Measurements from ENCODE around the gene MRPS10. TPM values are rescaled to one million over a fixed set of nuclear protein-coding genes. Genes with fewer than 3 reads are reported as not detected.

Gene MRPS10
- polyA plus RNA-seq, 3 donors: 9.2 to 33.0 (median 31.4) TPM

GRCh38 chr6:42241915-42242314, 24.3 kb upstream of the MRPS10 start:
- H2AFZ ChIP-seq (ENCODE audit: insufficient read depth, low read depth, low read length, poor library complexity, severe bottlenecking): no peak overlapping the region
- H3K27ac ChIP-seq (ENCODE audit: low read depth in 1 of 2, low read length in 2 of 2): no peak overlapping the region
- Mint-ChIP-seq H3K27me3 (ENCODE audit: low read depth in 3 of 3) (peaks cover 0 to 2% (median 0%) of the 10 kb centered on the region in 3 donors), H3K4me1 (no peaks in the 10 kb centered on the region), H3K27ac (peak overlapping the region in 1 of 7 donors; percentile 26), H3K36me3 (peaks cover 68 to 93% of the 10 kb centered on the region in 2 donors), H3K9me3 (no peaks in the 10 kb centered on the region), H3K4me3 (no peak overlapping the region)
- H3K4me2 ChIP-seq (replicated peaks; ENCODE audit: extremely low read depth, low read length, poor library complexity, severe bottlenecking): no peak overlapping the region
- H4K20me1 ChIP-seq (ENCODE audit: insufficient read depth, low read length): no peaks in the 10 kb centered on the region
- intact Hi-C loops (cut with micrococcal nuclease): no loop called here
- WGBS (ENCODE audit: insufficient coverage): 100% methylated on average over 2 of the region's 5 CpGs
- peaks cover 74 to 97% of the 10 kb centered on the region in 2 donors for H3K36me3 ChIP-seq (replicated peaks in 1 of 2; ENCODE audit: control insufficient read depth in 1 of 2, insufficient read depth in 2 of 2, low read length in 2 of 2)
- no peak for DNase-seq
- no peaks in the 10 kb centered on the region for H3K79me2 ChIP-seq (ENCODE audit: insufficient read depth, low read length)
- no peaks in the 10 kb centered on the region for H3K9me3 ChIP-seq (replicated peaks in 1 of 2; ENCODE audit: control insufficient read depth in 1 of 2, insufficient read depth in 1 of 2, low read length in 2 of 2)
- no peak overlapping the region for H3K4me3 ChIP-seq (replicated peaks in 1 of 3; ENCODE audit: low read depth in 2 of 3, low read length in 3 of 3)
- no peak overlapping the region for H3K9ac ChIP-seq (ENCODE audit: insufficient read depth, low read length, poor library complexity, severe bottlenecking)
- H3K27me3 ChIP-seq (ENCODE audit: control insufficient read depth in 2 of 2, insufficient read depth in 2 of 2, low read length in 2 of 2): no peaks in the 10 kb centered on the region
- no peak for TF ChIP-seq CTCF (IDR thresholded peaks at IDR 0.05)
- no peaks in the 10 kb centered on the region for H3K4me1 ChIP-seq (ENCODE audit: control insufficient read depth in 1 of 2, insufficient read depth in 2 of 2, low read length in 2 of 2)

GRCh38 chr6:42239736-42240375, 22.2 kb upstream of the MRPS10 start:
- Mint-ChIP-seq H3K4me1 (no peaks in the 10 kb centered on the region), H3K4me3 (no peak overlapping the region), H3K27me3 (ENCODE audit: low read depth in 3 of 3) (peaks cover 0 to 2% (median 0%) of the 10 kb centered on the region in 3 donors), H3K36me3 (peaks cover 72 to 94% of the 10 kb centered on the region in 2 donors), H3K9me3 (no peaks in the 10 kb centered on the region), H3K27ac (peak overlapping the region in 3 of 7 donors; percentile 3 to 24 (median 10))
- H2AFZ ChIP-seq (ENCODE audit: insufficient read depth, low read depth, low read length, poor library complexity, severe bottlenecking): no peak overlapping the region
- H3K9me3 ChIP-seq (replicated peaks in 1 of 2; ENCODE audit: control insufficient read depth in 1 of 2, insufficient read depth in 1 of 2, low read length in 2 of 2): no peaks in the 10 kb centered on the region
- no peak overlapping the region for H3K4me3 ChIP-seq (replicated peaks in 1 of 3; ENCODE audit: low read depth in 2 of 3, low read length in 3 of 3)
- no peak overlapping the region for H3K27ac ChIP-seq (ENCODE audit: low read depth in 1 of 2, low read length in 2 of 2)
- WGBS (ENCODE audit: insufficient coverage): 100% methylated on average over 6 of the region's 7 CpGs
- H3K9ac ChIP-seq (ENCODE audit: insufficient read depth, low read length, poor library complexity, severe bottlenecking): no peak overlapping the region
- H4K20me1 ChIP-seq (ENCODE audit: insufficient read depth, low read length): no peaks in the 10 kb centered on the region
- no peaks in the 10 kb centered on the region for H3K27me3 ChIP-seq (ENCODE audit: control insufficient read depth in 2 of 2, insufficient read depth in 2 of 2, low read length in 2 of 2)
- intact Hi-C loops (cut with micrococcal nuclease): no loop called here
- H3K4me2 ChIP-seq (replicated peaks; ENCODE audit: extremely low read depth, low read length, poor library complexity, severe bottlenecking): no peak overlapping the region
- H3K79me2 ChIP-seq (ENCODE audit: insufficient read depth, low read length): no peaks in the 10 kb centered on the region
- no peak for TF ChIP-seq CTCF (IDR thresholded peaks at IDR 0.05)
- H3K4me1 ChIP-seq (ENCODE audit: control insufficient read depth in 1 of 2, insufficient read depth in 2 of 2, low read length in 2 of 2): no peaks in the 10 kb centered on the region
- no peak for DNase-seq
- peaks cover 79 to 97% of the 10 kb centered on the region in 2 donors for H3K36me3 ChIP-seq (replicated peaks in 1 of 2; ENCODE audit: control insufficient read depth in 1 of 2, insufficient read depth in 2 of 2, low read length in 2 of 2)
